Large intestine (tissue), 12 donors: ENCODE measurements around the gene PLEKHB1. TPM values are rescaled to one million over a fixed set of nuclear protein-coding genes. Genes with fewer than 3 reads are reported as not detected.
A peak's percentile ranks its signal among the peaks of the same experiment; 100 is the strongest.

Source experiments
- DNase-seq, 2 donors: peaks; one replicate each; pipeline versions ENCODE4 v3.0.0 to v3.0.0-alpha.2; 2013
- H3K27ac ChIP-seq: one replicate; pipeline ENCODE4 v1.5.1; 2013; ENCODE audit warnings: low read length
- H3K27me3 ChIP-seq: 2 replicates; pipeline ENCODE4 v1.6.1; 2013; ENCODE audit warnings: low read length; ENCODE audit not compliant: control insufficient read depth, insufficient read depth
- H3K36me3 ChIP-seq: 2 replicates; pipeline ENCODE4 v1.6.1; 2013; ENCODE audit warnings: low read length; ENCODE audit not compliant: control insufficient read depth, insufficient read depth
- H3K4me1 ChIP-seq: one replicate; pipeline ENCODE4 v1.6.1; 2013; ENCODE audit warnings: low read length; ENCODE audit not compliant: control insufficient read depth, insufficient read depth
- H3K4me3 ChIP-seq: one replicate; pipeline ENCODE4 v1.5.1; 2013; ENCODE audit warnings: low read length
- H3K9me3 ChIP-seq: one replicate; pipeline ENCODE4 v1.6.1; 2013; ENCODE audit warnings: mild to moderate bottlenecking, low read depth, low read length, moderate library complexity; ENCODE audit not compliant: control insufficient read depth
- WGBS: methylation state at CpG from one replicate; pipeline ENCODE4 v1.1.5; 2013; ENCODE audit warnings: low lambda C conversion rate; ENCODE audit not compliant: insufficient coverage; 5-methylcytosine and 5-hydroxymethylcytosine counted together
- long read RNA-seq, 11 donors: transcript quantifications; one replicate each; lab custom pipeline, GENCODE V29; 2026
- polyA plus RNA-seq: library from polyadenylated mRNA; unstranded; fragments of 120-200 nt; gene quantifications from one replicate; pipeline ENCODE4 v1.2.1, GENCODE V29; 2013

The PLEKHB1 gene
- 5.5 TPM for polyA plus RNA-seq
- long read RNA-seq, donor 1, partial matches to known transcripts = 0 of 1 reads
- long read RNA-seq, donor 1, other reads (novel, unspliced or antisense) = 0 of 1 reads
- long read RNA-seq, donor 2, partial matches to known transcripts = 0 of 1 reads
- long read RNA-seq, donor 2, other reads (novel, unspliced or antisense) = 0 of 1 reads
- long read RNA-seq, donor 3 = 0 reads
- long read RNA-seq, donor 4 = 0 reads
- long read RNA-seq, donor 5 = 0 reads
- long read RNA-seq, donor 6 = 0 reads
- long read RNA-seq, donor 7, partial matches to known transcripts = 0 of 1 reads
- long read RNA-seq, donor 7, other reads (novel, unspliced or antisense) = 0 of 1 reads
- long read RNA-seq, donor 8, partial matches to known transcripts = 0 of 3 reads
- long read RNA-seq, donor 8, other reads (novel, unspliced or antisense) = 0 of 3 reads
- long read RNA-seq, donor 9, partial matches to known transcripts = 0 of 1 reads
- long read RNA-seq, donor 9, other reads (novel, unspliced or antisense) = 0 of 1 reads
- long read RNA-seq, donor 10, partial matches to known transcripts = 0 of 3 reads
- long read RNA-seq, donor 10, other reads (novel, unspliced or antisense) = 0 of 3 reads
- long read RNA-seq, donor 11, partial matches to known transcripts = 0 of 2 reads
- long read RNA-seq, donor 11, other reads (novel, unspliced or antisense) = 0 of 2 reads

DNA sequence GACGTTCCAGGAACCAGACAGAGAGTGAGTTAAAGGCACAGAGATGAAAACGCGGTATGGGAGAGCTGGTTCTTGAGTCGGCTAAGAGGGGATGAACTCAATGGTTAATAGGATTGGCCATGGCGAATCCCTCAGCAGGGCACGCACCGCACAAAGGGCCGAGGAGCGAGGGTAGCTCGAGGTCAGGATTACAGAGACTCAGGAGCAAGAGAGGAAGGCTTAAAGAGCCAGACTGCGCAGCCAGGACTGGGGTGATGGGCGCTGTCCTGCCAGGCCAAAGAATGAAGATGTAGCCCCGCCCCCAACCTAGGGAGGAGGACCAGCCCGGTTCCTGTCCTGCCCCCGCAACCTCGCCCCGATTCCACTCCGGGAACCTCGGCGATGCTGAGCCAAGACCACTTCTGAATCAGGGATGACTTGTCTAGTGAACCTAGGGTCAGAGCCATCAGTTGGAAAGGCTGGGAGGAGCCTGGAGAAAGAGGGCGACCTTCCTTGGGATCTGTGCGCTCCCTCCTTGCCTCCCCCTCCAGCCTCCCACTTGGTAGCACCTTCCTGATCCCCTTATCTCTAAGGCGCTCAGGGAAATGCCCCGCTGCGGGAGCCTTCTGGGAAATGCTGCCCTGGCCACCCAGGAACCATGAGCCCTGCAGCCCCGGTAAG lies at the start of gene PLEKHB1:
TSS of gene PLEKHB1 (plus strand) at position 610 of the 660 bp plus-strand sequence. CDS start at position 638, 28 bp downstream.
- no peak within 1 kb of the TSS for H3K4me3 ChIP-seq
- no CpG with 5 or more reads among the region's 26 CpGs for WGBS
- peak in 1 of 2 donors; percentile 33 for DNase-seq

DNA sequence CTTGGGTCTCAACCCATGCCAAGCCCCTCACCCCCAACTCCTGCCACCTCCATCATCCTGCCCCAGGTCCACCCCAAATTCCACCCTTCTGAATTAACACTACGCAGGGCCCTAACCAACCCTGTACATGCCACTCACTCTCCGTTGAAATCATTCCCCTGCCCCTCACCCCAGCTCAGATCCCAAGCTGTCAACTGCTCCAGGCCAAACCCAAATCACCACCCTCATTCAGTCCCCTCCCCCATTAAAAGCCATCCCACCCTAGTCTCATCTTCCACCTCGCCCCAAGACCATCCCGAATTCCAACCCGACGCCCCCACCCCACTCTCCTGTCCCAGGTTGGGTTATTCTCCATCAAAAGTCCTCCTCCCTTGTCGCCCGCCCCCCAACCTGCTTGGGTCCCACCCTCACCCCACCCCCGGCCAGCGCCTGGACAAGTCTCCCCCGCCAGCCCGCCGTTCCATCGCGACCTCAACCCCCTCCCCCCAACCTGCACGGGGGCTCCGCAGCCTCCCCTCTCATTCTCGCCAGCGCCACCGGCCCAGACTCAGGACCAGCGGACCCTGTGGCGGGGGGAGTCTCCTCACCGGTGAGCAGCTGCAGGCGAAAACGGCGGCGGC lies 48.9 kb upstream of the PLEKHB1 start:
- peak overlapping the region; percentile 95 for H3K4me3 ChIP-seq
- no peaks in the 10 kb centered on the region for H3K36me3 ChIP-seq
- no CpG with 5 or more reads among the region's 27 CpGs for WGBS
- peak overlapping the region; percentile 55 for H3K27ac ChIP-seq
- H3K27me3 ChIP-seq = no peaks in the 10 kb centered on the region
- H3K9me3 ChIP-seq = no peaks in the 10 kb centered on the region
- peaks cover 9% of the 10 kb centered on the region for H3K4me1 ChIP-seq
- DNase-seq = peak in 1 of 2 donors; percentile 9

More for the DNA sequence above, at the start of gene PLEKHB1:
- H3K27me3 ChIP-seq = peaks cover 12% of the 10 kb centered on the region
- no peak within 1 kb of the TSS for H3K27ac ChIP-seq
- no peaks in the 10 kb centered on the region for H3K9me3 ChIP-seq
- H3K36me3 ChIP-seq = no peaks in the 10 kb centered on the region
- peaks cover 11% of the 10 kb centered on the region for H3K4me1 ChIP-seq

DNA sequence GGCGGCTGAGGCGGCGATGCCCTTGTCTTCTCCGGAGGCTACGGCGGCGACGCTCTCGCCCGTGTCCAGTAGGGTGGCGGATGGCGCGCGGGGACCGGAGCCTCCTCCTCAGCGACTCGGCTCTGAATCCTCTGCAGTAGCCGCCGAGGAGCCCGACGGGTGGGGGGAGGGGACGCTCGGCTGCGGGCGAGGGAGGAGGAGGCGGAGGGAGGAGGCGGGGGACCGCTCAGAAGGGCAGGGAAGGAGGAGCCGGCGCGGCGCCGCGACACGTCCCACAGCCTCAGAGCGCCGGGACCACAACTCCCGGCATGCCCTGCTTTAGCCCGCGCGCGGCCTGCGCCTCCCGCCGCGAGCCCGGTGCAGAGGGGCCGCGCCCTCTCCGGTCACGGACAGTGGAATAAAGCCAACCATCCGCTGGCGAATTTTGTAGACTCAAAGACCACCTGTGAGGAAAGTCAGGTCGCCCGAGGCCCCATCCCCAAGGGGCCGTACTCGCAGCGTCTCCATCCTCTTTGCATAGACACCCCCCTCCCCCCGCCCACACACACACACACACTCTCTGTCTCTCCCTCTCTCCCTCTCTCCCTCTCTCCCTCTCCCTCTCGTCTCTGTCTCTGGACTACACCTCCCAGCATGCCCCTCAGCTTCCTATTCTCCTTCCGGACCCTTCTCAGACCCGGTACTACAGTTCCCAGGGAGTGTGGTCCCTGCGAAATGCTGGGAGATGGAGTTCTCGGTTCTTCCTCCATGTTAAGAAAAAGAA lies 48.2 kb upstream of the PLEKHB1 start, which contains the start of gene FAM168A:
TSS of gene FAM168A (minus strand) at position 157 of the 763 bp plus-strand sequence. CDS start 129,638 bp downstream, outside the sequence.
- Histone ChIP-seq H3K27me3 (no peaks in the 10 kb centered on the region), H3K4me1 (peaks cover 9% of the 10 kb centered on the region), H3K4me3 (peak within 1 kb of the TSS; percentile 95), H3K36me3 (no peaks in the 10 kb centered on the region), H3K27ac (peak within 1 kb of the TSS; percentile 70), H3K9me3 (no peaks in the 10 kb centered on the region)
- WGBS = no CpG with 5 or more reads among the region's 64 CpGs
- DNase-seq = peak; percentile 97 to 99

DNA sequence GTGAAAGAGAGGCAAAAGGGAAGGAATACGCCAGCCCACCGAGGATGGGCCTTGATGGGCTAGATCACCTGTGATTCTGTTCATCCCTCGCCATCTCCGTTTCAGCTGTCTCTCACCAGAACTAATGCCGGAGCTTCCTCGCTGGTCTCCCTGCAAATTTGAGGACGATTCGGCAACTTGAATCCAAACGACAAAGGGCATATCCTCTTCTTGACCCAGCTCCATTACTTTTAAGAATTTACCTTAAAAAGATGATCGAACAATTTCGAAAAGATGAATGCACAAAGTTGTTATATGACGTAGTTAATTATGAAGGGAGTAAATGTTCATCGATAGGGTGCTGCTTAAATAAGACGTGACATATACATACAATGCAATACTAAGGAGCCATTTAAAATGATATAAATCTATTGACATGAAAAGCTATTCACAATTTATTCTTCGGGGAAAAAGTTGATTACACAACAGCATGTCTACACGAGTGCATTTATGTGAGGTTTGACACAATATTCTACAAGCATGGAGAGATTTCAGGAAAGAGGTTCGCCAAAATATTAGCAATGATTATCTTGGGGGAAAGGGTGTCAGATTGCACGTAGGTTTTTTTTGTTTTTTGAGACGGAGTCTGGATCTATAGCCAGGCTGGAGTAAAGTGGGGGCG lies 47.5 kb upstream of the PLEKHB1 start:
- WGBS = 18% methylated on average over 5 of the region's 20 CpGs
- Histone ChIP-seq H3K36me3 (no peaks in the 10 kb centered on the region), H3K4me3 (peak overlapping the region; percentile 95), H3K4me1 (peaks cover 9% of the 10 kb centered on the region), H3K27me3 (no peaks in the 10 kb centered on the region), H3K9me3 (no peaks in the 10 kb centered on the region), H3K27ac (peak overlapping the region; percentile 70)
- no peak for DNase-seq

- H3K4me3 ChIP-seq = no peak overlapping the region
- H3K27me3 ChIP-seq = no peaks in the 10 kb centered on the region
- no peaks in the 10 kb centered on the region for H3K36me3 ChIP-seq
- H3K4me1 ChIP-seq = no peaks in the 10 kb centered on the region
- no peak for DNase-seq
- H3K27ac ChIP-seq = no peak overlapping the region
- H3K9me3 ChIP-seq = no peaks in the 10 kb centered on the region
- WGBS = no CpG with 5 or more reads among the region's 5 CpGs
Measured at GRCh38 chr11:73612601-73613140, 33.7 kb upstream of the PLEKHB1 start.

DNA sequence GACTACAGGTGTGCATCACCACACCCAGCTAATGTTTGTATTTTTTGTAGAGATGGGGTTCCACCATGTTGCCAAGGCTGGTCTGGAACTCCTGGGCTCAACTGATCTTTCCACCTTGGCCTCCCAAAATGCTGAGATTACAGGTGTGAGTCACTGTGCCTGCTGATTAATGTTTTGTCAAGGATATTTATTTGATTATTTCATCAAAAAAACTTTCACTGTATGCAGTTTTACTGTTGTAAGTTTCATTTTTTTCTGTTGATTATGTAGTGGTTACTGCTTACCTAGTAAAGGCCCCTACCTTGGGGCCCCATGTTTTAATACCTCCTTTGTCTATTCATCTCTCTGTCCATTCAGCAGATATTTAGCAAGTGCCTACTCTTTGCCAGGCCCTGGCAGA lies 31.8 kb upstream of the PLEKHB1 start:
- H3K4me3 ChIP-seq = no peak overlapping the region
- no peaks in the 10 kb centered on the region for H3K27me3 ChIP-seq
- no peak overlapping the region for H3K27ac ChIP-seq
- DNase-seq = no peak
- no peaks in the 10 kb centered on the region for H3K4me1 ChIP-seq
- H3K36me3 ChIP-seq = no peaks in the 10 kb centered on the region
- H3K9me3 ChIP-seq = no peaks in the 10 kb centered on the region

DNA sequence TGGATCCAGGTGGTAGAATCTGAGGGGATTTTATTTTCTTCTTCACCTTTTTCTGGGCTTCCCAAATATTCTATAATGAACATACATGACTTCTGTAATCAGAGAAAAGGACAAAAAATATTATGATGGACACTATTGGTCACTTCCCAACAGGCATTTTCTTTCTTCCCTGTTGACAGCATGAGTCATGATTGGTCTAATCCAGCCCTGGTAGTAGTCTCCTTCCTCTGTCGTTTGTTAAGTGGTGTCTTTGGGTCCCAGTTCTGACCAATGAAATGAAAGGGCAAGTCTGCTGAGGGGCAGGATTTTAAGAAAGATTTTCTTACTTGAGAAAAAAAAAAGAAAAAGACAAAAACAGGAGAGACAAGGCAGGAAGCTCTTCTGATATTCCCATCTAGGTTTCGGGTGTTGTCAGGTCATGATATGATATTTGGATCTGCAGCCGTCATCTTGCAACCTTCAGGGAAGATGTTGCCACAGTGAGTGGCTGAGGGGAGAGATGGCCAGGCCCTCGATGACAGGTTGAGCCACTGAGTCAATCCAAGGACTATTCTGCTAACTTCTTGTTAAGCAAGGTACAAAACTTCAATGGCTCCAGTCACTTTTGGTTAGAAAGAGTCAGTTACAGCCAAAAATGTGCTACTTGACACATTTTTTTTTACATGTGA lies 23.3 kb upstream of the PLEKHB1 start:
- WGBS = no CpG with 5 or more reads among the region's 4 CpGs
- Histone ChIP-seq H3K27ac (no peak overlapping the region), H3K36me3 (no peaks in the 10 kb centered on the region), H3K4me3 (no peak overlapping the region), H3K4me1 (no peaks in the 10 kb centered on the region), H3K9me3 (no peaks in the 10 kb centered on the region), H3K27me3 (peaks cover 9% of the 10 kb centered on the region)
- no peak for DNase-seq

GRCh38 chr11:73623686-73624085 lies 22.7 kb upstream of the PLEKHB1 start:
- no peaks in the 10 kb centered on the region for H3K36me3 ChIP-seq
- no peaks in the 10 kb centered on the region for H3K4me1 ChIP-seq
- H3K4me3 ChIP-seq = no peak overlapping the region
- no peak for DNase-seq
- H3K9me3 ChIP-seq = no peaks in the 10 kb centered on the region
- H3K27ac ChIP-seq = no peak overlapping the region
- 86% methylated on average over 1 of the region's 3 CpGs for WGBS
- H3K27me3 ChIP-seq = peaks cover 9% of the 10 kb centered on the region
